K562 (cell line): ENCODE measurements around the gene HPGDS. TPM values are rescaled to one million over a fixed set of nuclear protein-coding genes. Genes with fewer than 3 reads are reported as not detected.

Experiments used
- ATF2 ChIP-seq: sonication (generic); formaldehyde crosslinking; IDR thresholded peaks from 2 replicates; pipeline ENCODE4 v1.8.1; 2022; ENCODE audit warnings: missing genetic modification reagents
- CC2D1A ChIP-seq: fragments of 450-650 bp; IDR thresholded peaks from 2 replicates; pipeline ENCODE4 v1.6.1; 2017; ENCODE audit warnings: mild to moderate bottlenecking
- GATAD2B ChIP-seq: fragments of 450-650 bp; IDR thresholded peaks from 2 replicates; pipeline ENCODE4 v1.6.1; 2017; ENCODE audit warnings: mild to moderate bottlenecking, borderline replicate concordance
- HDAC6 ChIP-seq: IDR thresholded peaks from 2 replicates; pipeline ENCODE4 v1.6.1; 2012; ENCODE audit warnings: low read depth, mild to moderate bottlenecking, control low read depth, inconsistent platforms, low read length, moderate library complexity
- SMC3 ChIP-seq: conservative IDR thresholded peaks from 2 replicates; pipeline ENCODE4 v1.6.1; 2011; ENCODE audit warnings: low read depth, low read length, improper control_type of control experiment; ENCODE audit not compliant: insufficient read depth
- ZBTB7A ChIP-seq: IDR thresholded peaks from 2 replicates; pipeline ENCODE4 v1.6.1; 2011; ENCODE audit warnings: low read depth, mild to moderate bottlenecking, low read length, moderate library complexity, borderline replicate concordance; ENCODE audit not compliant: control insufficient read depth
- ZNF316 ChIP-seq: fragments of 450-650 bp; IDR thresholded peaks from 2 replicates; pipeline ENCODE4 v1.6.1; 2016
- ZNF354B ChIP-seq: fragments of 250-450 bp; sonication (Bioruptor Pico); IDR thresholded peaks from 2 replicates; pipeline ENCODE4 v1.4.0; 2020
- ZNF407 ChIP-seq: fragments of 450-650 bp; IDR thresholded peaks from 2 replicates; pipeline ENCODE4 v1.6.1; 2016; ENCODE audit warnings: low read depth
- ZNF766 ChIP-seq: fragments of 200-800 bp; sonication (Bioruptor generic); conservative IDR thresholded peaks from 2 replicates; pipeline ENCODE4 v1.6.1; 2016; ENCODE audit warnings: missing genetic modification characterization, missing compliant biosample characterization
- polyA plus RNA-seq, 8 experiments: library from polyadenylated mRNA; depleted of rRNA in 4 of 8; stranded (reverse) in 5 of 8; unstranded in 3 of 8; fragments of >200 nt; fragmentation: Nextera tagmentation in 2 of 8; fragmentation: Illumina TruSeq in 1 of 8; extraction: Ambion mirVana in 2 of 8; extraction: Trizol in 1 of 8; gene quantifications; 2 replicates each; pipeline versions ENCODE4 v1.2.1 to v1.2.3, GENCODE V29; 2011 to 2014; ENCODE audit warnings: inconsistent platforms in 1 of 8, missing spikeins in 1 of 8
- total RNA-seq, 7 experiments: library from RNA; depleted of rRNA in 6 of 7; stranded (reverse); fragments of >200 nt in 6 of 7; fragmentation: Illumina TruSeq in 2 of 7; extraction: Trizol in 2 of 7; gene quantifications; 2 replicates each; pipeline versions ENCODE4 v1.2.1 to v1.2.3, GENCODE V29; 2011 to 2021; ENCODE audit warnings: low replicate concordance in 1 of 7
- TF ChIP-seq, protein P1 (sequence below): fragments of 250-450 bp; sonication (Bioruptor Pico); IDR thresholded peaks from 2 replicates; pipeline ENCODE4 v1.4.0; 2020
- TF ChIP-seq, protein P2 (sequence below): fragments of 450-650 bp; formaldehyde crosslinking; IDR thresholded peaks from 2 replicates; pipeline ENCODE4 v1.4.0; 2022; ENCODE audit warnings: missing genetic modification characterization

HPGDS gene
- total and polyA plus RNA-seq, 9 of the 15 experiments (the other 6 are each of a cell fraction or from before 2014, with no cell fraction given) = 0.07 to 0.36 (median 0.14) TPM; not detected in 4

GRCh38 chr4:94357624-94358023 lies 15.0 kb upstream of the HPGDS start (continued):
- TF ChIP-seq CC2D1A = no peak
- TF ChIP-seq ATF2 = no peak
- no peak for TF ChIP-seq HDAC6
- TF ChIP-seq SMC3 = no peak
- no peak for TF ChIP-seq ZNF766 (CRISPR knock-in tag)
- TF ChIP-seq ZNF407 = no peak
- TF ChIP-seq ZBTB7A = no peak
- TF ChIP-seq, protein P1, sequence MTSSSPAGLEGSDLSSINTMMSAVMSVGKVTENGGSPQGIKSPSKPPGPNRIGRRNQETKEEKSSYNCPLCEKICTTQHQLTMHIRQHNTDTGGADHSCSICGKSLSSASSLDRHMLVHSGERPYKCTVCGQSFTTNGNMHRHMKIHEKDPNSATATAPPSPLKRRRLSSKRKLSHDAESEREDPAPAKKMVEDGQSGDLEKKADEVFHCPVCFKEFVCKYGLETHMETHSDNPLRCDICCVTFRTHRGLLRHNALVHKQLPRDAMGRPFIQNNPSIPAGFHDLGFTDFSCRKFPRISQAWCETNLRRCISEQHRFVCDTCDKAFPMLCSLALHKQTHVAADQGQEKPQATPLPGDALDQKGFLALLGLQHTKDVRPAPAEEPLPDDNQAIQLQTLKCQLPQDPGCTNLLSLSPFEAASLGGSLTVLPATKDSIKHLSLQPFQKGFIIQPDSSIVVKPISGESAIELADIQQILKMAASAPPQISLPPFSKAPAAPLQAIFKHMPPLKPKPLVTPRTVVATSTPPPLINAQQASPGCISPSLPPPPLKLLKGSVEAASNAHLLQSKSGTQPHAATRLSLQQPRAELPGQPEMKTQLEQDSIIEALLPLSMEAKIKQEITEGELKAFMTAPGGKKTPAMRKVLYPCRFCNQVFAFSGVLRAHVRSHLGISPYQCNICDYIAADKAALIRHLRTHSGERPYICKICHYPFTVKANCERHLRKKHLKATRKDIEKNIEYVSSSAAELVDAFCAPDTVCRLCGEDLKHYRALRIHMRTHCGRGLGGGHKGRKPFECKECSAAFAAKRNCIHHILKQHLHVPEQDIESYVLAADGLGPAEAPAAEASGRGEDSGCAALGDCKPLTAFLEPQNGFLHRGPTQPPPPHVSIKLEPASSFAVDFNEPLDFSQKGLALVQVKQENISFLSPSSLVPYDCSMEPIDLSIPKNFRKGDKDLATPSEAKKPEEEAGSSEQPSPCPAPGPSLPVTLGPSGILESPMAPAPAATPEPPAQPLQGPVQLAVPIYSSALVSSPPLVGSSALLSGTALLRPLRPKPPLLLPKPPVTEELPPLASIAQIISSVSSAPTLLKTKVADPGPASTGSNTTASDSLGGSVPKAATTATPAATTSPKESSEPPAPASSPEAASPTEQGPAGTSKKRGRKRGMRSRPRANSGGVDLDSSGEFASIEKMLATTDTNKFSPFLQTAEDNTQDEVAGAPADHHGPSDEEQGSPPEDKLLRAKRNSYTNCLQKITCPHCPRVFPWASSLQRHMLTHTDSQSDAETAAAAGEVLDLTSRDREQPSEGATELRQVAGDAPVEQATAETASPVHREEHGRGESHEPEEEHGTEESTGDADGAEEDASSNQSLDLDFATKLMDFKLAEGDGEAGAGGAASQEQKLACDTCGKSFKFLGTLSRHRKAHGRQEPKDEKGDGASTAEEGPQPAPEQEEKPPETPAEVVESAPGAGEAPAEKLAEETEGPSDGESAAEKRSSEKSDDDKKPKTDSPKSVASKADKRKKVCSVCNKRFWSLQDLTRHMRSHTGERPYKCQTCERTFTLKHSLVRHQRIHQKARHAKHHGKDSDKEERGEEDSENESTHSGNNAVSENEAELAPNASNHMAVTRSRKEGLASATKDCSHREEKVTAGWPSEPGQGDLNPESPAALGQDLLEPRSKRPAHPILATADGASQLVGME (CRISPR knock-in tag) = no peak
- no peak for TF ChIP-seq ZNF354B (CRISPR knock-in tag)
- no peak for TF ChIP-seq GATAD2B
- TF ChIP-seq, protein P2, sequence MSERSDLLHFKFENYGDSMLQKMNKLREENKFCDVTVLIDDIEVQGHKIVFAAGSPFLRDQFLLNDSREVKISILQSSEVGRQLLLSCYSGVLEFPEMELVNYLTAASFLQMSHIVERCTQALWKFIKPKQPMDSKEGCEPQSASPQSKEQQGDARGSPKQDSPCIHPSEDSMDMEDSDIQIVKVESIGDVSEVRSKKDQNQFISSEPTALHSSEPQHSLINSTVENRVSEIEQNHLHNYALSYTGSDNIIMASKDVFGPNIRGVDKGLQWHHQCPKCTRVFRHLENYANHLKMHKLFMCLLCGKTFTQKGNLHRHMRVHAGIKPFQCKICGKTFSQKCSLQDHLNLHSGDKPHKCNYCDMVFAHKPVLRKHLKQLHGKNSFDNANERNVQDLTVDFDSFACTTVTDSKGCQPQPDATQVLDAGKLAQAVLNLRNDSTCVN (CRISPR knock-in tag) = no peak
- no peak for TF ChIP-seq ZNF316
